ENCODE results near the gene REXO1.

Gene REXO1

GRCh38 chr19:1828279-1829238 is 19.7 kb downstream of the REXO1 start:
- Mint-ChIP-seq H3K4me1 (ENCODE audit: low read depth) (peaks cover 17% of the 10 kb centered on the region), H3K27ac (no peak overlapping the region), H3K9me3 (no peaks in the 10 kb centered on the region), H3K27me3 (no peaks in the 10 kb centered on the region), H3K36me3 (ENCODE audit: low read depth) (peaks cover 100% of the 10 kb centered on the region), H3K4me3 (no peak overlapping the region)
- intact Hi-C loops (cut with micrococcal nuclease) = loop anchor here (5.0 kb wide), 1 partner anchor 41 kb away; no protein-coding TSS in a partner anchor

DNA sequence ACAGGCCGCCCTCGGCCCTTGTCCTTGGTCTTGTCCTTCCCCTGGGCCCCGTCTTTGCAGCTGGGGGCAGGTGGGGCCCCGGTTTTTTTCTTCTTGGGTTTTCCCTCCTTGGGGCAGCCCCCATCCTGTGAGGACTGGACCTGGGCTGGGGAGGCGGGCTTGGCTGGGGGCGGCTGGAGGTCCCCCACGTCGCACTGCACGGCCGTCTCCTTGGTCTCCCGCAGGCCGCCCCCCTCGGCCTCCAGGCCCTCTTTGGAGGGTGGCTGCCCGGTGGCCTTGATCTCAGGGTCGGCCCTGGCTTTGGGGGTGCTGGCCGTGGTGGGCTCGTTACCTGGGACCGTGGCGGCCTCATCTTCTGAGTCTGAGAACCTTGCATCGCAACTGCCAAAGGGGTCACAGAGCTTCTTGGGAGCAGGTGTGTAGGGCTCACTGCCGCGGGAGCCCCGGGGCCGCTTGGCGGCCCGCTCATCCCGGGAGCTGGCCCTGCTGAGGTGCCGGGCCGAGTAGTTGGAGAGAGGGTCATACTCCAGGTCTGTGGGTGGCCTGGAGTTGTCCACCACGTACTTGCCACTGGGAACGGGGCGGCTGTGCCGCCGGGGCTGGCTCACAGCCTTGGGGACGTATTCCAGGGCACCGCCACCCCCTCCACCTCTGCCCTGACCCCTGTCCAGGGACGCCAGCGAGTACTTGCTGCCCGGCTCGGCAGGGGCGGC is 20.6 kb downstream of the REXO1 start:
- H3K36me3 Mint-ChIP-seq (ENCODE audit: low read depth) = peaks cover 100% of the 10 kb centered on the region
- no peaks in the 10 kb centered on the region for H3K27me3 Mint-ChIP-seq
- H3K9me3 Mint-ChIP-seq = no peaks in the 10 kb centered on the region
- intact Hi-C loops (cut with micrococcal nuclease) = loop anchor here (5.0 kb wide), 1 partner anchor 40 kb away; no protein-coding TSS in a partner anchor
- H3K4me1 Mint-ChIP-seq (ENCODE audit: low read depth) = peaks cover 17% of the 10 kb centered on the region
- no peak overlapping the region for H3K4me3 Mint-ChIP-seq
- H3K27ac Mint-ChIP-seq = no peak overlapping the region

GRCh38 chr19:1826557-1827521 is 21.4 kb downstream of the REXO1 start:
- Mint-ChIP-seq H3K4me1 (ENCODE audit: low read depth) (peaks cover 17% of the 10 kb centered on the region), H3K36me3 (ENCODE audit: low read depth) (peaks cover 100% of the 10 kb centered on the region), H3K27me3 (no peaks in the 10 kb centered on the region), H3K27ac (no peak overlapping the region), H3K4me3 (no peak overlapping the region), H3K9me3 (no peaks in the 10 kb centered on the region)
- intact Hi-C loops (cut with micrococcal nuclease) = loop anchor here (5.0 kb wide), 1 partner anchor 40 kb away; no protein-coding TSS in a partner anchor

DNA sequence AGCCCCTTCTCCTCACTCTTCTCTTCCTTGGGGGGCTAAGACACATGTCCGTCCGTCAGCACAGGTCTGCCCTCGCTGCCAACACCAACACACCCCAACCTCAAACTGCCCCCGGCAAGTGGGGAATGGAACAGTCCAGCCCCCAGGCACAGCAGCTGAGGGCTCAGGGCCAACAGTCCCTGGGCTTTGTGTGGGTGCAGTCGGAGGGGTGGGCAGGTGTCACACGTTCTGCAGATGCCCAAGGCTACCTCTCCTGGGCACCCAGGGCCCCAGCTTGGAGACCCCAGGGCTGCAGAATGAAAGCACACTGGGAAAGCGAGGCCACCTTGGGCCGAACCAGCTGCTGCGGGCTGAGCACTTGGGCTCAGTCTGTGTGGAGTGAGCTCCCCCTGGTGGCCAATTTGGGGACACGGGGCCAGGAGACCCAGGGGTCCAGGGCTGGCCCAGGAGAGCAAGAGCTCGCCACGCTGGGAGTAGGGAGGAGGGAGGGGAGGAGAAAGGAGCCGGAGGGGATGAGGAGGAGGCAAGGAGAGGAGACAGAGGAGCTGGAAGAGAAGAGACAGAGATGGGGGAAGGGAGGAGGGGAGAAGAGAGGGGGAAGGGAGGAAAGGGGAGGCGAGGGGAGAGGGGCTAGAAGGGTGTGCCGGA is 22.2 kb downstream of the REXO1 start:
- Mint-ChIP-seq H3K4me3 (no peak overlapping the region), H3K9me3 (no peaks in the 10 kb centered on the region), H3K27me3 (no peaks in the 10 kb centered on the region), H3K27ac (no peak overlapping the region), H3K36me3 (ENCODE audit: low read depth) (peaks cover 100% of the 10 kb centered on the region), H3K4me1 (ENCODE audit: low read depth) (peaks cover 13% of the 10 kb centered on the region)
- intact Hi-C loops (cut with micrococcal nuclease) = loop anchor here (5.0 kb wide), 1 partner anchor 39 kb away; no protein-coding TSS in a partner anchor

DNA sequence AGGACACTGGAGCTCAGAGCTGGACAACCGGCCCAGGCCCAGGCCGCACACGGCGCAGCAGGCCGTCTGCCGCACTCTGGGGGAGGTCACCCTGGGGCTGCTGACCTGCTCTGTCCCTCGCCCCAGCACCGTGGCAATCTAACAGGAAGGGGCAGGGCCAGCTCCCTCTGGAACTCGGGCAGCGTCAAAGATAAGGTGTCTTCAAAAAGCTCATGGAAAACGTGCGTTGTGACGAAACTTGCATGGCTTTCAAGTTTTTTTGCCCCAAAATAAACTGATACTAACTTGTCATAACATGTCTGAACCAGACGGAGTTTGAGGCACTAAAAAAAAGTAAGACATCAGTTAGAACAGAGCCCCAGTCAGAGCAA is 24.0 kb downstream of the REXO1 start:
- no peaks in the 10 kb centered on the region for H3K27me3 Mint-ChIP-seq
- H3K36me3 Mint-ChIP-seq (ENCODE audit: low read depth) = peaks cover 100% of the 10 kb centered on the region
- H3K9me3 Mint-ChIP-seq = no peaks in the 10 kb centered on the region
- peaks cover 8% of the 10 kb centered on the region for H3K4me1 Mint-ChIP-seq (ENCODE audit: low read depth)
- intact Hi-C loops (cut with micrococcal nuclease) = no loop called here
- no peak overlapping the region for H3K27ac Mint-ChIP-seq
- no peak overlapping the region for H3K4me3 Mint-ChIP-seq

GRCh38 chr19:1823539-1824251 is 24.6 kb downstream of the REXO1 start:
- Mint-ChIP-seq H3K36me3 (ENCODE audit: low read depth) (peaks cover 100% of the 10 kb centered on the region), H3K4me1 (ENCODE audit: low read depth) (peaks cover 8% of the 10 kb centered on the region)
- intact Hi-C loops (cut with micrococcal nuclease) = no loop called here

DNA sequence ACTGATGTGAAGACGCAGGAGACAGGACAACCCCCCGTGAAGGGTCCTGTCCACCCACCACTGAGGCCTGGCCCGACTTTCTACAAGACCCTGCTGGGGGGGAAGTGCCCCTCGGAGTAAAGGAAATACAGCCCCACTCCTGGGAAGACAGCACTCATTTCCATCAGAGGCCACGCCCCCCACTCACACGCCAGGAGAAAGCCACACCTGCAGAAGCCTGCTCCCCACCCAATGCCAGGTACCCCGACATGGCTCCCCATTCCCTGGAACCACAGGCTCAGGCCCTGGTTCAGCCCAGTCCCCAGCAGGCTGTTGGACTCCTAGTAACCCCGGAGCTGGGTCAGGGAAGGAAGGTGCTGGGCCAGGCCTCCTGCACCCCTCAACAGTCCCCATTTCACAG is 25.3 kb downstream of the REXO1 start:
- intact Hi-C loops (cut with micrococcal nuclease) = no loop called here
- H3K36me3 Mint-ChIP-seq (ENCODE audit: low read depth) = peaks cover 100% of the 10 kb centered on the region
- no peak overlapping the region for H3K4me3 Mint-ChIP-seq
- no peak overlapping the region for H3K27ac Mint-ChIP-seq
- H3K9me3 Mint-ChIP-seq = no peaks in the 10 kb centered on the region
- peaks cover 8% of the 10 kb centered on the region for H3K4me1 Mint-ChIP-seq (ENCODE audit: low read depth)
- H3K27me3 Mint-ChIP-seq = no peaks in the 10 kb centered on the region

More at GRCh38 chr19:1823539-1824251, 24.6 kb downstream of the REXO1 start:
- Mint-ChIP-seq H3K27ac (no peak overlapping the region), H3K4me3 (no peak overlapping the region), H3K9me3 (no peaks in the 10 kb centered on the region), H3K27me3 (no peaks in the 10 kb centered on the region)

- intact Hi-C loops (cut with micrococcal nuclease) = no loop called here
- Mint-ChIP-seq H3K9me3 (no peaks in the 10 kb centered on the region), H3K4me3 (no peak overlapping the region), H3K36me3 (ENCODE audit: low read depth) (peaks cover 100% of the 10 kb centered on the region), H3K27ac (no peak overlapping the region), H3K27me3 (no peaks in the 10 kb centered on the region), H3K4me1 (ENCODE audit: low read depth) (peaks cover 8% of the 10 kb centered on the region)
Measured at GRCh38 chr19:1822210-1822609, 26.1 kb downstream of the REXO1 start.

GRCh38 chr19:1819341-1820255 is 28.7 kb downstream of the REXO1 start:
- peaks cover 100% of the 10 kb centered on the region for H3K36me3 Mint-ChIP-seq (ENCODE audit: low read depth)
- intact Hi-C loops (cut with micrococcal nuclease) = no loop called here
- H3K27me3 Mint-ChIP-seq = no peaks in the 10 kb centered on the region
- H3K4me3 Mint-ChIP-seq = no peak overlapping the region
- H3K27ac Mint-ChIP-seq = no peak overlapping the region
- peaks cover 4% of the 10 kb centered on the region for H3K4me1 Mint-ChIP-seq (ENCODE audit: low read depth)
- no peaks in the 10 kb centered on the region for H3K9me3 Mint-ChIP-seq

DNA sequence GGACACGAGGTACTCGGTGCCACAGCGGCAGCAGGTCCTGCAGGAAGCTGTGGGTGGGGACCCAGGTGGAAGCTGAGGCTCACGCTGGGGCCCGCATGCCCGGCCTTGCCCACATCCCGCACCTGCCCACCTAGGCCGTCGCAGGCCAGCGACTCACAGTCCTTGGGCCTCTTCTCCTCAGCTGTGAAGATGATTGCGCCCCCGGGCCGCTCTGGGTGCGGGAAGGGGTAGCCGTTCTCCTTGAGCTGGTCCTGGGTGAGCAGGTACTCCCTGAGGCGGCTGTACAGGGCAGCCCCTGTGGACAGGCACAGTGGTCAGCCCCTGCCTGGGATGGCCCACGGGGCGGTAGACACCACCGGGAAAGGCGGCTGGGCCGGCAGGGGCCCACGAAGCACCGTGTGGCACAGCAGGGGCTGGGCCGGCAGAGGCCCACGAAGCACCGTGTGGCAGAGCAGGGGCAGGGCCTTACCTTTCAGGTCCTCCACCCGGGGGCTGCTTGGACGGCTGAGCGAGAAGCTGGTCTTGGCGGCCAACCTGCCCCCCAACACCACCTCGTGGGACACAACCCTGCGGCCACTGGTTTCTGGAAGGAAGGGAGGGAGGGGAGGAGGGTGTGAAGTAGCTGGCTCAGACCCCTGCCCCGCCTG is 29.6 kb downstream of the REXO1 start:
- no peaks in the 10 kb centered on the region for H3K27me3 Mint-ChIP-seq
- no peak overlapping the region for H3K4me3 Mint-ChIP-seq
- no peaks in the 10 kb centered on the region for H3K9me3 Mint-ChIP-seq
- no peak overlapping the region for H3K27ac Mint-ChIP-seq
- intact Hi-C loops (cut with micrococcal nuclease) = no loop called here
- peaks cover 91% of the 10 kb centered on the region for H3K36me3 Mint-ChIP-seq (ENCODE audit: low read depth)
- peaks cover 9% of the 10 kb centered on the region for H3K4me1 Mint-ChIP-seq (ENCODE audit: low read depth)

DNA sequence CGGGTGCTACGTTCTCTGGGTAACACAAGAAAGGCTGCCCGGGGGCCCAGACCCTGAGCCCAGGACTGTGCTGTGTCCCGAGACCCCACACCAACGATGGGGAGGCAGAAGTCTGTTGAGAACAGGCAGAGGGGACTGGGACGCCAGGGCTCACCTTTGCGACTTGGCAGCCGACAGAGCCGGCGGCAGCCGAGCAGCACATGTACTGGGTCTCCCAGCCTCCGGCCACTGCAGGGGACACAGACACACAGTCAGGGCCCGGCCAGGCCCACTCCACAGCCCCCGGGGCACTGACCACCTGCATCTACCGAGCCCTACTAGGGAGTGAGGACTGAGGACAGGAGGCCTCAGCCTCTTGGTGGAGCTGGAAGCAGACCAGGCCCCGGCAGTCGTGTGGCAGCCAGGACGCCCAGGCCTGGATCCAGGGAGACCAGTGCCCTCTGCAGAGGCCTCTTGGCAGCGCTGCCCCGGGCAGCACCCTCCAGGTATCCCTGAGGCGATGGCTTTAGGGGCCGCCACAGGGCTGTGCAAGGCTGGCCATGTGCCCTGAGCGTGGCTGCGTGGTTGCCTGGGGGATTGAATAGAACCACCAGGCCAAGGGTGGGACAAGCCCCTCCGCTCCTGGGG is 30.6 kb downstream of the REXO1 start:
- Mint-ChIP-seq H3K9me3 (no peaks in the 10 kb centered on the region), H3K4me3 (no peak overlapping the region), H3K27ac (no peak overlapping the region), H3K27me3 (no peaks in the 10 kb centered on the region), H3K36me3 (ENCODE audit: low read depth) (peaks cover 85% of the 10 kb centered on the region), H3K4me1 (ENCODE audit: low read depth) (peaks cover 19% of the 10 kb centered on the region)
- intact Hi-C loops (cut with micrococcal nuclease) = no loop called here

Data from dendritic cell treated with granulocyte-macrophage colony-stimulating factor and Interleukin-4, amounts not matched to agents 40 ng/mL and 50 ng/mL, for 4 days (primary cell).